DMS153 (cell line): ENCODE measurements around the gene DOP1A.
A peak's percentile ranks its signal among the peaks of the same experiment; 100 is the strongest.
"Not testable (repeated sequence)": the region's sequence is repeated elsewhere in the genome, so short reads cannot be mapped to it uniquely, and the experiment has no call there.

Experiments used
- DNase-seq: peaks from one replicate; lab custom pipeline; 2025; lab: John Stamatoyannopoulos, UW

Gene DOP1A

DNA sequence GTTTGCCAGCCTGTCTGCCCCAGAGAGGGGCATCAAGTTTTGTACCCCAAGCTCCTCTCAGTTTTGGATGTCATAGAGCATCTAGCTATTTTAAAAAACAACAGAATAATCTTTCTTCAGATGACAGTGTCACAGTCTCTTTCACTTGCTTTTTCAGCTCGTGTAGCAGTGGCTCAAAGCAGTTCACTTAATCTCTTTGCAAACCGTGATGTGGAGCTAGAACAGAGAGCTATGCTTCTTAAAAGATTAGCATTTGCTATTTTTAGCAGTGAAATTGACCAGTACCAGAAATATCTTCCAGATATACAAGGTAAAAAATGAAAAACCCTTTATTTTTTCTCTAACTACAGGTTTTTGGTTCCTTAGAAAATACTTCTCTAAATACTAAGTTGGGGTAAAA is 88.3 kb downstream of the DOP1A start:
- DNase-seq = no peak

- no peak for DNase-seq
Observed at GRCh38 chr6:83160167-83160566, 92.7 kb downstream of the DOP1A start.

GRCh38 chr6:83167726-83168278 is 100.3 kb downstream of the DOP1A start:
- DNase-seq = no peak

DNA sequence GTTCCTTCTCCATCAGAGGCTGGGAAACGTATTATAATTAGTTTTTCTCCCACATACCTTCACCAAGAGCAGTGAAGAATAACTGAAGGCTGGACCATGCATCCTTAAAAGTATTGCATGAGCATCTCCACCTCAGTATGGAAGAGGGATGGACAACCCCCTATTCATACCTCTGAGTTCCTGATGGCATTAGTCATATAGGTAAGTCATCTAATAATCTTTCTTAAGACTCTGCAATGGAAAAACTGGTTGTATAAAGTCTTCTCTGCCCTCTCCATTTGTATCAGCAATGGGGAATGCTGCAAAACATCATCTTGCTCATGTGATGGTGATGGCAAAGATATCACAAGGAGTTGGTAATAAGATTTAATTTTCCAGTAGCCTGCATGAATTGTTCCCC is 101.1 kb downstream of the DOP1A start:
- DNase-seq = no peak

DNA sequence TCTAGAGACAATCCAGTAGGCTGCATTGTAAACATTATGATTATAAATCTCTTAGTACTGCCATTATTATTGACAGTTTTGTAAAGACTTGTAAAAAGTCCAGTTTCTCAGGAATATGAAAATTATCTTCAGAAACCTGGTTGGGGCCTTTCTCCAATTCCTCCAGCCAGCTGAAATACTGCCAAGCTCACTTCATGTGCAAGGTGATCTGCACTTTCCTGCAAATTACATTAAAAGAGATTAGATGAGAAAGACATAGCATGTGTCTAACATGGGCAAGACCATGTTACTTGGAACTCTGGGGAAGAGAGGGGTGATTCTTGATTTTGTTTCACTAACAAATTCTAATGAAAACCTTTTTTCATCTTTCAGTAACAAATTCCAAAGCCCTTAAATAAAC is 101.6 kb downstream of the DOP1A start:
- no peak for DNase-seq

DNA sequence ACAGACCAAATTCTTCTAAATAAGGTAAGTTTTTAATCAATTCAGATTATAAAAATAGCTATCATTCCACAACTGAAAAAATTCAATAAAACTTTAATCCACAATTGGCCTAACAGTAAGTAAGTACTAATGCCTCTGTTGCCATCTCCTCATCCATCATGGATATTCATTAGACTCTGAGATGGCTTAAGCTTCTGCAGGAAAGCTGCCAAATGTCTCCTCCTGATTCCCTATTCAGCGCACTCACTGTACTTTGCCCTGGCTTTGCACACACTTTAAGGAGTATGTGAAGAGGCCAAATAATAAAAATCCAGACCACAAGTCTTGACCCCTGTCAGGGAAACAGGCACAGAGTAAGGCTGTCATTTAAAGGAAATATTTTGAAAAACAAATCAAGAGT is 102.0 kb downstream of the DOP1A start:
- DNase-seq = no peak

DNA sequence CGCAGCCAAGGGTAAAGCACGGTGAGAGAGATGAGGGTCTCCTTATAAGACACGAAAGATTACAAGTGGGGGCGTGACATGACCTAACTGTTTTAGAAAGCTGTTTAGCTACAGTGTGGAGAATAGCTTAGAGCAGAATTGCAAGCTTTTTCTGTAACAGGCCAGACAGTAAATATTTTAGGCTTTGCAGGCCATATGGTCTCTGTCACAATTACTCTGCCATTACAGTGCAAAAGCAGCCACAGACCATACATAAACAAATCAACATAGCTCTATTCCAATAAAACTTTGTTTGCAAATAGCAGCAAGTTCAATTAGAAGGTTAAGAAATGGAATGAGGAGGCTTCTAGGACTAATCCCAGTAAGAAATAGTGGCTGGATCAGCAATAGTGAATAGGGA is 108.8 kb downstream of the DOP1A start:
- no peak for DNase-seq

DNA sequence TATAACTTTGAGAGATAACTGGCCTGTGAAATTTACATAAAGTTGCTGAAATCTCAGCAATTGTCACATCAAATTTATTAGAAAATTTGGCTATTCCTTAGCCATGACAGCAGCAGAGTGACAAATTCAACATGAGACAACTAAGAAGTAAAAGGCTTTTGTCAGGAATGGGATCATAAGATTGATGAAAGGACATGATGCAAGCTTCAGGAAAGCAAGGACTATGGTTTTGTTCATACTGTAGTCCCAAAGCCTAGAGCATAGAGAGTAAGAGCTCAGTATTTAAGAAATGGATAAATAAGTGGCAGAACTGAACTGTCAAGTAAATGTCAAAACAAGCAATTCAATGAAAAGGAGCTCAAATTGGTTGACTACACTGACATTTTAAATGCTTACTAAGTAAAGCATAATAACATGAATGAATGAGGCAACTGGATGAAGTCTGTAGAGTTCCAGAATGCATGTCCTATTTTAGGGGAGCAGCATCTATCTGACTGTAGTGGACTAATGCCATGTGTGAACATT is 113.0 kb downstream of the DOP1A start:
- DNase-seq = no peak

DNA sequence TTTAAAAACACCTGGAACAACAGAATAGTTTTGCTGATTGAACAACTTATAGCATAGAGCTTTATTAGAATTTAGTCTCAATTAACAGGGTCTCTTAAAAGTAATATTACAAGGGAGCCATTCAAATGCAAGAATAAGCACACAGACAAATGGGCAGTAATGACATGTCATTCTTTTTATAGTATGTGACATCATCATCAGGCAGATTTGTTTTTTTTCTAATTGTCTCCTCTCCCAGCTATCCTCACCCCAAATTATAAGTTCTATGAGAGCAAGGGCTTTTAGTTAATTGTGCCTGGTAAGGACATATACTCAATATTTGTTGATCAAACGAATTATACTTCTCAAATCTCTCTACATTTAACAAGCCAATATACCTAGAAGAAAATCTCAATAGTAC is 114.6 kb downstream of the DOP1A start:
- DNase-seq = no peak

- no peak for DNase-seq
Observed at GRCh38 chr6:83183082-83183828, 115.8 kb downstream of the DOP1A start.

GRCh38 chr6:83185096-83185495 is 117.6 kb downstream of the DOP1A start:
- no peak for DNase-seq

- no peak for DNase-seq
Observed at GRCh38 chr6:83188501-83188900, 121.0 kb downstream of the DOP1A start.

GRCh38 chr6:83190626-83191025 is 123.2 kb downstream of the DOP1A start:
- no peak for DNase-seq

GRCh38 chr6:83191974-83192373 is 124.5 kb downstream of the DOP1A start:
- DNase-seq = not testable (repeated sequence)

DNA sequence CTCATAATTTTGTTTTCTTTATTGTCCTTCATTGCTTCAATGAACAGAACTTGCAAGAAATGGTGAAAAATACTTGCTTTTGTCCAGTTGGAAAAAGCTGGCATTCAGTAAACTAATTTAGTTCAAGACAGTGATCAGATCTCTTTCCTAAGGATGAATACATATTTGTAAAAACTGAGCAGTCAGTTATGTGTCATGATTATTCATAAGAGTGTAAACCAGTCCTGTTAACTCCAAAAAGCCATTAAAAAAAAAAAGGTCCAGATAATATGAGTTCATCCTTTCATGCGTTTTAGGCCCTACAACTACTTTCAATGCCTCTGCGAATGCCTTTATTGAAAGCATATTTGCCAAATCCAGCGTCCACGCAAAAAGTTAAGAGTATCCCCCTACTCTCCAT is 125.0 kb downstream of the DOP1A start:
- no peak for DNase-seq

DNA sequence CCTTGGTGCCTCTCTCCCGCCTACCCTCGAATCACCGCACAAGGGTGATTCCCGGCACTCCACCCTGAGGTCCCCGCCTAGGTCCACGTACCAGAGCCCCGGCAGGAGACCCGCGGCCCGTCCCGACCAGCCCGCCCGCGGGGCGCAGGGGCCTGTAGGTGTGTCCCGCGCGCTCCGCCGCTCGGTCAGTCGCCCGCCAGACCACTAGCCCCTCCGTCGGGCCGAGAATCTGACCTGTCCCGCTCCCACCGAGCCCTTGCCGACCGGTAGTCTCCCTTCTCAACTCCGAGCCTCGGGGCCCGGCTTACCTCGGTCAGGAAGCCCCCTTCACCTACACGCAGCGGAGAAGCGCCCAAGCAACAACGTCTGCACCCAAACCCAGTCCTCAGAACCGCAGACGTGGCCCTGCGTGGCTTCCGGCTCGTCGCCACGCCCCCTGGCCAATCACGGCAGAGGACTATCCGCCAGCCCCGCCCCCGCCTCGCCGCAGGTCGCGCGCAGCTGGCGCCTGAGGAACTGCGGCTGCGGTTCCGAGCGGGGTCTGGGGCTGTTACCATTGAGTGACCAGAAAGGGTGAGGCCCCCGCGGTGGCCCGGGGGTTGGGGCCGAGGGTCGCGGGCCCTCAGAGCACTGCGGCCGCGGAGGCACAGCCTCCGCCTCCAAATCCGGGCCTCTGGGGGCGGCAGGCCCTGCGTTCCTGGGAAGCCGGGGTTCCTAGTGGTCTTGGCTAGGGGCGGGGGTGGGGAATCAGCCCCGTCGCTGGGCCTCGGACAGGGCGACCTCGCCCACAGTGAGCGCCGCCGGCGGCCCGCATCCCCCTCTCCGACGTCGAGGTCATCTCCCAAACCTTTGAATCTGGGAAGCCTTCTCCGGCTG is 125.6 kb downstream of the DOP1A start, which contains the start of the genes PGM3 and RWDD2A:
Gene PGM3 (minus strand): TSS at position 395 of the 876 bp plus-strand sequence. CDS start 2,253 bp downstream, outside the sequence.
Gene RWDD2A (plus strand): TSS at position 487 of the 876 bp plus-strand sequence. CDS start 1,095 bp downstream, outside the sequence.
- DNase-seq = peak; percentile 85

DNA sequence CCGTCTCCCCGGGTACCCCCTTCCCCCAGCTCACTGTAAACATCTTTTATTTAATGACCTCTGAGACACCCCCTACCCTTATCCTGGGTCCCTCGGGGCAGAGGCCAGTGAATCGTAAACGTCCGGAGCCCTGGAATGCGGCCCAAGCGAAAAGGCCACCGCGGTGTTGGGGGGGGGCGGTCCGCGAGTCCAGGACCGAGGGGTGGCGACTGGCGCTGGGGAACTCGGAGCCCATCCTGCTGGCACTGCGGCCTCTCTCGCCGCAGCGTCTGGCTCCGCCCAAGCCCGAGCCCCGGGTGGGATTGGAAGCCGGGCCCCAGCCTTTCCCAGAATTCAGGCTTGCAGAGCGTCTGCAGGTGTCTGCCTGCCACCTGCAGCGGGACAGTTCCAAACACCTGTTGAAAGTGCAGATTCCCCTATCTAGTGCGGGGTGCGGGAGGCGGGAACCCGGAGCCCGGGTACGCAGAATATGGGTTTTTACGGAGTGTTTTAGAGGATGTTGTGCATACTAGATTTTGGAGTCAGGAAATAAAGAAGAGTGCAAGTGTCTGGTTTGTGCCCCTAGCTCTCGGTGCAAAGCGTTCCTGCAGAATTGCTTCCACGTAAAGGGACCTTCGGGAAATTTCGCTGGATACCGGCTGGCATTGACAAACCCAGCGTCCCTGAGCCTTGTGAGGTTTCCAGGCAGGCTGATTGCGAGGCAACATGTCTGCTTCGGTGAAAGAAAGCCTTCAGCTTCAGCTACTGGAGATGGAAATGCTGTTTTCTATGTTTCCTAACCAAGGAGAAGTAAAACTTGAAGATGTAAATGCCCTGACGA is 126.5 kb downstream of the DOP1A start:
- peak; percentile 27 for DNase-seq

GRCh38 chr6:83198486-83199172 is 131.2 kb downstream of the DOP1A start:
- no peak for DNase-seq

DNA sequence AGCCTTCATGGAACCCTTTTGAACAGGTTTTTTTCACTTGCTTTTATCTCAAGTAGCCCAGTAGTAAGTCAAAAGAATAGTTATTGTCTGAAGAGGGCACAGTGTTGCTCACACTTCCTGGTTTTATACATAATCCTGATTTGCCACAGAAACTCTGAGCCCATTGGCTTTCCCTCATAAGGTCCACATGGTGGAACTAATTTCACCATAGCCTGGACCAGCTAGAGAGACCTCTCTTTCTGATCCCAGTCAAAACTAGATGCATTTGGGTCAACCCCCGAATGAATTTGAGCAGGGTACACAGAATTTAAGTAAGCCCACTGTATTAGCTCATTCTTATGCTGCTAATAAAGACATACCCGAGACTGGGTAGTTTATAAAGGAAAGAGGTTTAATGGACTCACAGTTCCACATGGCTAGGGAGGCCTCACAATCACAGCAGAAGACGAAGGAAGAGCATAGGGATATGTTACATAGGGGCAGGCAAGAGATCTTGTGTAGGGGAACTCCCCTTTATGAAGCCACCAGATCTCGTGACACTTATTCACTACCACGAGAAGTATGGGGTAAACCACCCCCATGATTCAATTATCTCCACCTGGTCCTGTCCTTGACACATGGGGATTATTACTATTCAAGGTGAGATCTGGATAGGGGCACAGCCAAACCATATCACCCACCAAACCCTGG is 131.8 kb downstream of the DOP1A start:
- no peak for DNase-seq

GRCh38 chr6:83199863-83200225 is 132.4 kb downstream of the DOP1A start:
- no peak for DNase-seq
